Right forelimb (tissue), 1 donor: Measurements from ENCODE around the gene LPP.

Experiments used
- DNase-seq: peaks from one replicate; pipeline ENCODE4 v3.0.0-alpha.2; 2018

The LPP gene

GRCh38 chr3:188198001-188198400 is 44.0 kb downstream of the LPP start:
- no peak for DNase-seq

GRCh38 chr3:188198760-188199327 is 44.9 kb downstream of the LPP start:
- no peak for DNase-seq

DNA sequence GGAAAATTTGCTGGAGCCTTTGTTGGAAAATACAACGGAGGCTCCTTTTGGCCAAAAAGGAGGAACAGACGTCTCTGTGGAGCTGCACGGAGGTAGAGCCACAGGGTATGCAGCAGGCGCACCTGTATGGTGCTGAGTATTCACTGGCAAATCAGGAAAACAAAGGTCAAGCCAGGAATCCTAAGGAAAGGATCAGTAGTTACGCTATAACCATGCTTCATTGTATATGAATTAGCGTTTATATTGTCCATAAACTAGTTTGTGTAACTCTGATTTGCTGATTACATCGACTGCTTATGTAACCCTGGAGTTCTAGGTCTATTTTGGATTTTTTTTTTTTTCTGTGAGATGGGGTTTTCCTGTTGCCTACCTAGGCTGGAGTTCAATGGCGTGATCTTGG is 45.4 kb downstream of the LPP start:
- no peak for DNase-seq

DNA sequence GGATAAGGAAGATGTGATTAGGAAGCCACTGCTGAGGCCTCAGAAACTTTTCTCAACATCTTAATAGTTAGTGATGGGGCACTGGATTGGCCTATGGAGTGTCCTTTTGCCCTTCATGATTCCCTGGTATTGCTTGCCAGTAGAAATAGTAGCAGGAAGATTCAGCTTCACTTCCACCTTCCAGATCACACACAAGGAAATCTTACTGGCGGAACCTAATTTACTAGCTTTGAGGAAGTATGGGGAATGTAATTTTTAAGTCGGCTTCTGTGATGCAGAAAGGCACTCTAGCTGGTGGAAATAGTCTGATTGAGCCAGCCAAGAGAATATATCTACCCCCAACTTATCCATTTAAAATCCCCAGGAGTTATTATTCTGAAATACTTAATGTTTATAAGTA is 46.5 kb downstream of the LPP start:
- DNase-seq: no peak

- DNase-seq: no peak
Observed at GRCh38 chr3:188202358-188203138, 48.6 kb downstream of the LPP start.

- DNase-seq: no peak
Observed at GRCh38 chr3:188204526-188204925, 50.6 kb downstream of the LPP start.

DNA sequence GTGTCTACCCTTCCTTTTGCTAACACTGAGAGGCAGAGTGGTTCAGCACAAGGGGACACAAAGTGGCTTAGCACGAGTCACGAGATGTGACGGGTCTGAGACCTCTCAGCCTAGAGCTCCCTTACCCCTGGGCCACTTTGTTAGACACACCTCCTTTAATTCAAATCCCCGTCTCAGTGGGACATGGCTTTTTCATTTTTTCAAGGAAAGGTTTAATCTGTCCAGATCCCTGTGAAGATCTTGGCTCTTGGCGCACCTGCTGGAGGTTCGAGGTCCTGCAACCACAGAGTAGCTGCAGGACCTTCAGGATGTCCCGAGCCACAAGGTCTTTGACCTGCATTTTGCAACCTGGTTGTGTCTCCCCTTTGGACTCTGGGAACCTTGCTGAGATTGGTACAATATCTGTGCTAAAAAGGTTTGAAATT is 52.0 kb downstream of the LPP start:
- no peak for DNase-seq

GRCh38 chr3:188206787-188207186 is 52.8 kb downstream of the LPP start:
- no peak for DNase-seq

DNA sequence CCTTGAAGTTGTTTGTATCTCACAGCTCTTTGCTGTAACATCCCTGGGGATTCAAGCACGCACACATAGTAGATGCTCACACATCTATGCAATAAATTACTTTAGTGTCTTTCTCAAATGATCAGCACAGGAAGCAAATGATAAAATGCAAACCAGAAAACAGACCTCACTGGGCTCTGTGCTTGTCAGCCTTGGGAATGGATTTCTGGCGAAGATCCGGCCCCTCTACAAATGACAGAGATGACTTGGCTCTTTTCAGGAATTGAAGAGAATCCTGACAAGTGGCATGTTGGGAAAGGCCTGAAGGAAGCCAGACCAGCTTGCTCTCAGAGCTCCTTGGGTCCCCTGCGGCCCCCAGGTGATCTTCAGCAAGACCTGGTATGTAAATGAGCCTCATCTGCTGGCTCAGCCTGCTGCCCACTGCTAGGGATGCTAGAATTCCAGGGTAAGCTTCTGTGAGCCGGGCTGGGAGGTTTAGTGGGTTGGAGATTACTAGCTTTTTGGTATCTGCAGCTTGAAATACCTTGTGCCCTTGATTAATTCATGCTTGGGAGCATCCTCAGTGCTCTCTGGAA is 54.1 kb downstream of the LPP start:
- no peak for DNase-seq

- DNase-seq: no peak
Observed at GRCh38 chr3:188208516-188208981, 54.6 kb downstream of the LPP start.

- DNase-seq: no peak
Observed at GRCh38 chr3:188209034-188209433, 55.1 kb downstream of the LPP start.

GRCh38 chr3:188209740-188210139 is 55.8 kb downstream of the LPP start:
- DNase-seq: no peak

DNA sequence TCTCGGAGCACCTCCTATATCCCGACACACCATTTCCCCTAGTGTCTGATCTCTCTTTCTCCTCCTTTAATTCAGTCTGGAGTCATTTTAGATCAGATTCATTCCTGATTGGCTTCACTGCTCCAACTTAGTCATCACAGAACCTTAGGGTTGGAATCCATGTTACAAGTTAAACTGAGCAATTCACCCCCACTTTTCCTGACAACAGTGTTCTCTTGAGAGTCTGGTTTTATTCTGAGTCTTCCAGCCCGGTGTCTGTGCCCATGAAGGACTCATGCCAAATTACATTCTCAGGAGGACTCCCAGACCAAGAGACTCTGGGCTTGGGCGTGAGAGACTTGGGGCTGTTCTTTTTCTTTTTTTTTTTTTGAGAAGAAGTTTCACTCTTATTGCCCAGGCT is 57.5 kb downstream of the LPP start:
- DNase-seq: no peak

GRCh38 chr3:188212308-188212969 is 58.5 kb downstream of the LPP start:
- DNase-seq: no peak

GRCh38 chr3:188214442-188214841 is 60.5 kb downstream of the LPP start:
- no peak for DNase-seq

DNA sequence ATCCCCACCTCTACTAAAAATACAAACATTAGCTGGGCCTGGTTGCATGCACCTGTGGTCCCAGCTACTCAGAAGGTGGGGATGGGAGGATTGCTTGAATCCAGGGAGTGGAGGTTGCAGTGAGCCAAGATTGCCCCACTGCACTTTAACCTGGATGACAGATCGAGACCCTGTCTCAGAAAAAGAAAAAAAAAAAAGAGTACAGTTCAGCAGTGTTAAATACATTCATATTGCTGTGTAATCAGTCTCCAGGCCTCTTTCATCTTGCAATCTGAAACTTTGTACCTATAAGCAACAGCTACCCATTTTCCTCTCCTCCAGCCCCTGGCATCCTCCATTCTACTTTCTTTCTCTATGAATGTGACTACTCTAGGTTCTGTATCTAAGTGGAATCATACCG is 61.2 kb downstream of the LPP start:
- no peak for DNase-seq

DNA sequence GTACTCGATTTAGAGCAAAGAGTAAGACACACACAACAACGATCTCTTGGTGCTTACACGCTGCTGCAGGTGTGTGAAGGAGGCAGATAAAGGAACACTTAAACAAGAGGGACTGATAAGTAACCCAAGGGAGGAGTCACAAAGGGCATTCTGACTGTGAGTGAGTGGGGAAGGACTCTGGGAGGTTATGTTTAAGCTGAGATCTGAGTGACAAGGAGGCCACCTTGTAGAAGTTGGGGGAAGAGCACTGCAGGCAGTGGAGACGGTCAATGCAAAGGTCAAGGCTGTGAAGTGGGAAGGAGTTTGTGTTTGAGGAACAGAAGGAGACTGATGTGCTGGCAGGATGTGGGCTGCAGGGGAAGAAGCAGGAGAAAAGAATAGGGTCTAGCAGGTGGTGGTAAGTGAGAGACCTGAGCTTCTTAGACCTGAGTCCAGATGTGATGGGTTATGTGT is 63.1 kb downstream of the LPP start:
- DNase-seq: no peak

DNA sequence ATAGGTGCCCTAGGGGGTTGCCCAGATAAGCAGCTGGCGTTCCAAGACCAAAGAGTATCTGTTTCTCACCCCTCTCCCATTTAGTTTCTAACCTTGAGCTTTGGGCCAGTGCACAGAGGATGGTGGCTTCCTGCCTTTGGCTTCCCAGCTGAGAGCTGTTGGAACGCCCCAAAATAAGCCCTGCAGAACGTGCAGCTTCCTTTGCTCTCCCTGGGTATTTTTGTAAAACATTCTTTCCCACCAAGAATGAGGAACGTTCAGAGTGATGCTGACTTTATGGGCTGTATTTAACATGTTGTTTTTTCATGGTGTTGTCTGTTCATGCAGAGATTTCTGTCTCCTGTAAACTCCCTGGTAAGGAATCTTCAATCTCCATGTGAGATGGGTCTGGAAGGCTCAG is 63.8 kb downstream of the LPP start:
- no peak for DNase-seq

DNA sequence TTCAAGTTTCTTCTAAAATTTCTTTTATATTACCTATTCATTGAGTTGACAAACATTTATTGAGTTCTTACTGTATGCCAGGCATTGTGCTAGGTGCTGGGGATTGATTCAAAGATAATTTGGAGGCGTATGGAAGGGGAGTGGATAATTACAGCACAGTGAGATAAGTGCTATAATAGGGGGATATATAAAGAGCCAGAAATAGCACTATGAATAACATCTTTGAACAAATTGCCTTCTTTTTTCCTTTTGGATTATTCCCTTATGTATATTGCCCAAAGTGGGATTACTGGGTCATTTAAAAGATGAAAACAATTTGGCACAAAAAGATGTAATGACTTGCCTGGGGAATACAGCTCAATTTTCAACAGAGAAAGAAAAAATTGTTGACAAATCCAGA is 64.6 kb downstream of the LPP start:
- DNase-seq: no peak

- DNase-seq: no peak
Observed at GRCh38 chr3:188219147-188219546, 65.2 kb downstream of the LPP start.

- no peak for DNase-seq
Observed at GRCh38 chr3:188220097-188220788, 66.3 kb downstream of the LPP start.

DNA sequence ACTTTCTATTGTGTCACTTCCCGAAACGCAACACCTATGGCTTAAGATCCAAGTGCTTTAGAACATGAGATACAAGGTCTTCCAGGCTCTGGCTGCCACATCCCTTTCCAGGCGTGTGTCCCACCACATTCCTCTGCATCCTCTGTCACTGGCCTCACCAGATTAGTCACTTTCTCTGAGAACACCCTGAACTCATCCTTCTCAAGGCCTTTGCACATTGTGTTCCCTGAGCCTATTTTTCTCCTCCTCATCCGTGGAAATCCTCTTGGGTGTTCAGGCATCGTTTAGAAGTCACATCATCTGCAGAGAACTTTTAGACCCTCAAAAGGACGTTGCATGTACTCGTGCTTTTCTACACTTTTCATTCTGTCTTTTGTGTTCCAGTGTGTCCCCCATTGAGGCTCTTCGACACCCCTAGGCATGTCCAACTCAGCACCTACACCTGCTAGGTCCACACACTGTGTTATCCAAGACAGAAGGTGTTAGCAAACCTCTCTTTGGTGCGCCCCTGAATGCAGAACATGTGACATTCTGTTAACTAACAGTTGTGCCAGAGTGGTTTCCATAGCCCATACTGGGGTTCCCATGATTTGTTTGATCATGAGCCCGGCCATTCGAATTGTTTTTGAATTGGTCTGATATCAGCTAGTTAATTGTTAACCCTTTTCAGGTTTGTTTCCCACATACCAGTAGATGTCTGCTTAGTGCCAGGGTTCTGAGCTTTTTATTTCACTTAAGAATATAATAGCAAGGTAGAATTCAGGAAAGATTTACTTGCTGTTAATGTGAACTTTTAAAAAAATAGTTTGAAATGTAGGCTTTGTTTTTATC is 67.2 kb downstream of the LPP start:
- DNase-seq: no peak
